Stimulated activated effector memory CD8-positive, alpha-beta T cell treated with anti-CD3 and anti-CD28 coated beads, Interleukin-12 subunit alpha, Interleukin-12 subunit beta, amount 100 ng/mL, for 72 hours (primary cell): Measurements from ENCODE around the gene C1QTNF2.
"Not testable (repeated sequence)": the region's sequence is repeated elsewhere in the genome, so short reads cannot be mapped to it uniquely, and the experiment has no call there.

Source experiments
- ATAC-seq: fragments of 150-1000 bp; cut with Tn5 transposase; 2 replicates; pipeline ENCODE4 v1.10.0; 2021
- DNase-seq, 2 donors: peaks; one replicate each; pipeline ENCODE4 v3.0.0; 2021 to 2022; ENCODE audit warnings: low spot score in 2 of 2
- H3K27ac Mint-ChIP-seq: one replicate; pipeline ENCODE4 v1.8.0; 2022; ENCODE audit warnings: mild to moderate bottlenecking, mixed read lengths
- H3K36me3 Mint-ChIP-seq: one replicate; pipeline ENCODE4 v1.8.0; 2022; ENCODE audit warnings: mild to moderate bottlenecking, mixed read lengths
- H3K4me1 Mint-ChIP-seq: one replicate; pipeline ENCODE4 v1.8.0; 2022; ENCODE audit warnings: mixed read lengths
- H3K4me3 Mint-ChIP-seq: one replicate; pipeline ENCODE4 v1.8.0; 2022; ENCODE audit warnings: mild to moderate bottlenecking, mixed read lengths
- H3K9me3 Mint-ChIP-seq: one replicate; pipeline ENCODE4 v1.8.0; 2022; ENCODE audit warnings: mixed read lengths

C1QTNF2 gene

GRCh38 chr5:160359816-160360215, 10.6 kb downstream of the C1QTNF2 start:
- DNase-seq = no peak
- no peak overlapping the region for H3K4me3 Mint-ChIP-seq
- H3K9me3 Mint-ChIP-seq = no peaks in the 10 kb centered on the region
- ATAC-seq = no peak
- H3K27ac Mint-ChIP-seq = no peak overlapping the region
- no peaks in the 10 kb centered on the region for H3K36me3 Mint-ChIP-seq
- no peaks in the 10 kb centered on the region for H3K4me1 Mint-ChIP-seq

GRCh38 chr5:160359242-160359641, 11.2 kb downstream of the C1QTNF2 start:
- Mint-ChIP-seq H3K4me3 (no peak overlapping the region), H3K27ac (no peak overlapping the region), H3K4me1 (no peaks in the 10 kb centered on the region), H3K36me3 (no peaks in the 10 kb centered on the region), H3K9me3 (no peaks in the 10 kb centered on the region)
- ATAC-seq = no peak
- no peak for DNase-seq

GRCh38 chr5:160357861-160358411, 12.5 kb downstream of the C1QTNF2 start:
- no peak overlapping the region for H3K27ac Mint-ChIP-seq
- H3K9me3 Mint-ChIP-seq = no peaks in the 10 kb centered on the region
- H3K4me1 Mint-ChIP-seq = no peaks in the 10 kb centered on the region
- no peak for ATAC-seq
- no peaks in the 10 kb centered on the region for H3K36me3 Mint-ChIP-seq
- H3K4me3 Mint-ChIP-seq = no peak overlapping the region
- DNase-seq = no peak

GRCh38 chr5:160357394-160357793, 13.0 kb downstream of the C1QTNF2 start:
- no peak for ATAC-seq
- H3K27ac Mint-ChIP-seq = no peak overlapping the region

GRCh38 chr5:160356550-160357347, 13.7 kb downstream of the C1QTNF2 start:
- ATAC-seq = no peak
- H3K4me3 Mint-ChIP-seq = no peak overlapping the region
- H3K4me1 Mint-ChIP-seq = no peaks in the 10 kb centered on the region
- no peaks in the 10 kb centered on the region for H3K9me3 Mint-ChIP-seq
- H3K27ac Mint-ChIP-seq = no peak overlapping the region
- no peaks in the 10 kb centered on the region for H3K36me3 Mint-ChIP-seq
- DNase-seq = no peak

More at GRCh38 chr5:160357394-160357793, 13.0 kb downstream of the C1QTNF2 start:
- Mint-ChIP-seq H3K4me3 (no peak overlapping the region), H3K9me3 (no peaks in the 10 kb centered on the region), H3K36me3 (no peaks in the 10 kb centered on the region), H3K4me1 (no peaks in the 10 kb centered on the region)
- no peak for DNase-seq

GRCh38 chr5:160354666-160355065, 15.8 kb downstream of the C1QTNF2 start:
- ATAC-seq (no peak), DNase-seq (no peak)
- H3K4me3 Mint-ChIP-seq = no peak overlapping the region
- H3K27ac Mint-ChIP-seq = no peak overlapping the region
- no peaks in the 10 kb centered on the region for H3K4me1 Mint-ChIP-seq
- no peaks in the 10 kb centered on the region for H3K36me3 Mint-ChIP-seq
- H3K9me3 Mint-ChIP-seq = no peaks in the 10 kb centered on the region

GRCh38 chr5:160353379-160353778, 17.0 kb downstream of the C1QTNF2 start:
- DNase-seq (no peak), ATAC-seq (no peak)
- no peaks in the 10 kb centered on the region for H3K36me3 Mint-ChIP-seq
- no peak overlapping the region for H3K4me3 Mint-ChIP-seq
- H3K27ac Mint-ChIP-seq = no peak overlapping the region
- no peaks in the 10 kb centered on the region for H3K9me3 Mint-ChIP-seq
- H3K4me1 Mint-ChIP-seq = no peaks in the 10 kb centered on the region

GRCh38 chr5:160352308-160352707, 18.1 kb downstream of the C1QTNF2 start:
- no peak for ATAC-seq
- Mint-ChIP-seq H3K27ac (no peak overlapping the region), H3K4me3 (no peak overlapping the region), H3K36me3 (no peaks in the 10 kb centered on the region), H3K9me3 (no peaks in the 10 kb centered on the region), H3K4me1 (no peaks in the 10 kb centered on the region)
- no peak for DNase-seq

- ATAC-seq (no peak), DNase-seq (no peak)
- Mint-ChIP-seq H3K4me1 (no peaks in the 10 kb centered on the region), H3K4me3 (no peak overlapping the region), H3K36me3 (no peaks in the 10 kb centered on the region), H3K9me3 (no peaks in the 10 kb centered on the region), H3K27ac (no peak overlapping the region)
Observed at GRCh38 chr5:160349935-160350303, 20.5 kb downstream of the C1QTNF2 start.

- no peak for DNase-seq
- Mint-ChIP-seq H3K9me3 (no peaks in the 10 kb centered on the region), H3K4me1 (no peaks in the 10 kb centered on the region), H3K4me3 (no peak overlapping the region), H3K27ac (no peak overlapping the region), H3K36me3 (no peaks in the 10 kb centered on the region)
- no peak for ATAC-seq
Observed at GRCh38 chr5:160349249-160349934, 21.0 kb downstream of the C1QTNF2 start.

- Mint-ChIP-seq H3K4me3 (no peak overlapping the region), H3K9me3 (no peaks in the 10 kb centered on the region), H3K36me3 (no peaks in the 10 kb centered on the region), H3K27ac (no peak overlapping the region), H3K4me1 (no peaks in the 10 kb centered on the region)
- DNase-seq (no peak), ATAC-seq (no peak)
Observed at GRCh38 chr5:160348080-160348479, 22.3 kb downstream of the C1QTNF2 start.

- no peak for DNase-seq
- H3K4me3 Mint-ChIP-seq = no peak overlapping the region
- no peak for ATAC-seq
- no peaks in the 10 kb centered on the region for H3K36me3 Mint-ChIP-seq
- H3K9me3 Mint-ChIP-seq = no peaks in the 10 kb centered on the region
- no peaks in the 10 kb centered on the region for H3K4me1 Mint-ChIP-seq
- H3K27ac Mint-ChIP-seq = no peak overlapping the region
Observed at GRCh38 chr5:160347448-160347847, 23.0 kb downstream of the C1QTNF2 start.

GRCh38 chr5:160342413-160342941, 27.9 kb downstream of the C1QTNF2 start:
- H3K9me3 Mint-ChIP-seq = no peaks in the 10 kb centered on the region
- no peak for DNase-seq
- no peak overlapping the region for H3K4me3 Mint-ChIP-seq
- no peaks in the 10 kb centered on the region for H3K36me3 Mint-ChIP-seq
- no peaks in the 10 kb centered on the region for H3K4me1 Mint-ChIP-seq
- ATAC-seq = no peak
- no peak overlapping the region for H3K27ac Mint-ChIP-seq

- no peak for DNase-seq
- ATAC-seq = no peak
- H3K36me3 Mint-ChIP-seq = no peaks in the 10 kb centered on the region
- no peaks in the 10 kb centered on the region for H3K9me3 Mint-ChIP-seq
- H3K27ac Mint-ChIP-seq = no peak overlapping the region
- no peaks in the 10 kb centered on the region for H3K4me1 Mint-ChIP-seq
- no peak overlapping the region for H3K4me3 Mint-ChIP-seq
Observed at GRCh38 chr5:160341309-160341870, 29.0 kb downstream of the C1QTNF2 start.

- H3K9me3 Mint-ChIP-seq, H3K27ac Mint-ChIP-seq, H3K4me1 Mint-ChIP-seq, ATAC-seq, H3K4me3 Mint-ChIP-seq, DNase-seq, H3K36me3 Mint-ChIP-seq: not testable (repeated sequence)
Observed at GRCh38 chr5:160340513-160340912, 29.9 kb downstream of the C1QTNF2 start.
